ENCODE measurements around the gene LBR.

The LBR gene

DNA sequence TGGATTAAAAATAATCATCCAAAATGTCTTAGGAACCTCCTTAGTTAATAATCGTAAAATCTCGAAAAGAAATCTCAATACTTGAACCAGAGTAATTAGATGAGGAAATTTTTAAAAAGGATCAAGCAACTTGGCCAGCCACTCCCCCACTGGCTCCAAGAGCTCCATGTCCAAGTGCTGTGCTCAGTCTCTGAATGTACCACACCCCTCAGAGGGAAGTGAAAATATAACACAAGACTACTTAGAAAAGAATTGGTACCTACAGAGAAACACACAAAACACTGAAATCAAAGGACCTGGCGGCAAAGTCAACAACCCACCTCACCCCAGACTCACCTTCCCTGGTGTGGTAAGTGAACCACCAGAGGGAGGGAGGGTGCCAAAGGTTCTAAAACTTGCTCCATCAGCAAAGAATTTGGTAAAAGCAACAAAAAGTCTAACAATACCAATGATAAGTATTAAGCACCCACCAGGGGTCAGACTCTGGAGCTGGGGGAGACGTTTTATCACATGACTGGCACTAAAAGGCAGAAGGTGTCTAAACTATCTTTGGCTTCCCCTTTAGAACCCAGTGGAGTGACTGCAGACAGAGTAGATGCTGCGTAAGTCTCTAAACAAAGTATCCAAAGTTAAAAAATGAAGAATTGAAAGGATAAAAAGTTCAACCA, 14.0 kb downstream of the LBR start:
- ChIA-PET POLR2A (no interaction called here), CTCF (interaction anchor here (0.6 to 1.0 kb wide), 2 partner anchors 61 to 152 kb away, joined by 3 to 7 read pairs; no protein-coding TSS in a partner anchor)
- no peak for TF ChIP-seq BHLHE40 (IDR thresholded peaks at IDR 0.05; ENCODE audit: borderline replicate concordance)
- no peak for TF ChIP-seq FOXK2 (IDR thresholded peaks at IDR 0.05)
- no peak for TF ChIP-seq TARDBP (IDR thresholded peaks at IDR 0.05)
- no peak for TF ChIP-seq ZNF384 (IDR thresholded peaks at IDR 0.05)
- no peak for TF ChIP-seq ELF4 (IDR thresholded peaks at IDR 0.05)
- no peak for TF ChIP-seq HDGF (IDR thresholded peaks at IDR 0.05; ENCODE audit: borderline replicate concordance)
- TF ChIP-seq NFRKB (IDR thresholded peaks at IDR 0.05), result no peak
- TF ChIP-seq, protein P1, sequence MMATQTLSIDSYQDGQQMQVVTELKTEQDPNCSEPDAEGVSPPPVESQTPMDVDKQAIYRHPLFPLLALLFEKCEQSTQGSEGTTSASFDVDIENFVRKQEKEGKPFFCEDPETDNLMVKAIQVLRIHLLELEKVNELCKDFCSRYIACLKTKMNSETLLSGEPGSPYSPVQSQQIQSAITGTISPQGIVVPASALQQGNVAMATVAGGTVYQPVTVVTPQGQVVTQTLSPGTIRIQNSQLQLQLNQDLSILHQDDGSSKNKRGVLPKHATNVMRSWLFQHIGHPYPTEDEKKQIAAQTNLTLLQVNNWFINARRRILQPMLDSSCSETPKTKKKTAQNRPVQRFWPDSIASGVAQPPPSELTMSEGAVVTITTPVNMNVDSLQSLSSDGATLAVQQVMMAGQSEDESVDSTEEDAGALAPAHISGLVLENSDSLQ (IDR thresholded peaks at IDR 0.05), result no peak
- no peak for TF ChIP-seq FOXM1 (IDR thresholded peaks at IDR 0.05; ENCODE audit: borderline replicate concordance)
- TF ChIP-seq SP1 (IDR thresholded peaks at IDR 0.05), result no peak
- TF ChIP-seq SUZ12 (IDR thresholded peaks at IDR 0.05), result no peak
- no peak for TF ChIP-seq FOXA1 (IDR thresholded peaks at IDR 0.05)
- TF ChIP-seq CTBP1 (IDR thresholded peaks at IDR 0.05; ENCODE audit: borderline replicate concordance), result no peak
- no peak for TF ChIP-seq L3MBTL2 (conservative IDR thresholded peaks at IDR 0.05)
- no peak for TF ChIP-seq LEF1 (IDR thresholded peaks at IDR 0.05; ENCODE audit: borderline replicate concordance)
- TF ChIP-seq ARNT (IDR thresholded peaks at IDR 0.05), result no peak
- DNase-seq (ENCODE audit: extremely low spot score), result no peak

- DNase-seq (ENCODE audit: extremely low spot score), result no peak
- ChIA-PET CTCF (interaction anchor here (0.6 kb wide), 1 partner anchor 153 kb away, joined by 7 read pairs; no protein-coding TSS in a partner anchor), POLR2A (no interaction called here)
- no peak for TF ChIP-seq FOXA1 (IDR thresholded peaks at IDR 0.05)
- no peak for TF ChIP-seq SP1 (IDR thresholded peaks at IDR 0.05)
- TF ChIP-seq FOXM1 (IDR thresholded peaks at IDR 0.05; ENCODE audit: borderline replicate concordance), result no peak
Measured at GRCh38 chr1:225412803-225413351, 15.0 kb downstream of the LBR start.

DNA sequence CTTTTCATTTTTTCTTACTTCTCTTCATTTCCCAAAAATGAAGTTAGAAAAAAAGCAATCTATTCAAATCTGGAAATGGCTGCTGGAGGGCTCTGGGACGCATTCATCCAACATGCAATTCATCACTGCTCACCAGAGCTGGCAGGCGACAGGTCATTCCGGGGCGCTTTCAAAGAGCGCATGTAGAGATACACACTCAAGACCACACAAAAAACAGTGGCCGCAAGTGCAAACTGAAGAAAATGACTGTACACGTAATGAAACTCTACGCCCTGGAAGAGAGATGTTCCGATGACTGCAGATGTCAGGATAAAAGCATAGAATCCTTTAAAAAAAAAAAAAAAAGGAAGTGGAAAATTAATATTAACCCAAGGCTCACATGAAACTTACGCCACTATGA, 15.5 kb downstream of the LBR start:
- no peak for DNase-seq (ENCODE audit: extremely low spot score)
- ChIA-PET CTCF (no interaction called here), POLR2A (no interaction called here)
- no peak for TF ChIP-seq FOXK2 (IDR thresholded peaks at IDR 0.05)
- TF ChIP-seq, protein P1 (IDR thresholded peaks at IDR 0.05), result no peak
- no peak for TF ChIP-seq BHLHE40 (IDR thresholded peaks at IDR 0.05; ENCODE audit: borderline replicate concordance)
- no peak for TF ChIP-seq FOXM1 (IDR thresholded peaks at IDR 0.05; ENCODE audit: borderline replicate concordance)

DNA sequence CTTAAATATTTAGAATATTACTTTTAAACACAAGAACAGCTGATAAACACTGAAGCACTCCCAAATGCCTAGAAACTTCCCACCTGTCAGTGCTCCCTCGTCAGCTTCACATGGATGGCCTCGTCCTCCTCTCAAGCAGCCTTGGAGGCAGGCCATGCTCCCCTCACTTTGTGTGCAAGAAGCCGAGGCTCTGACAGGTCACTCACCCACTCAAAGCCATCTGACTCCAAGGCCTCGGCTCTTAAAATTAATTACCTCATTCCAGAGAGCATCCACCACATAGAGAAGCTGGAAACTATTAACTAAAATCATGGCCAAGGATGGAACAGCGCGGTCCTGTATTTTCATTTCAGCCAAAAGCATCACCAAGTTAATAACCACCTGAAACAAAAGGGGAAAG, 17.8 kb downstream of the LBR start:
- no peak for DNase-seq (ENCODE audit: extremely low spot score)
- CTCF ChIA-PET, result interaction anchor here (0.6 kb wide), 1 partner anchor 18 kb away, joined by 3 read pairs; no protein-coding TSS in a partner anchor
- POLR2A ChIA-PET, result no interaction called here
- TF ChIP-seq TARDBP (IDR thresholded peaks at IDR 0.05) (no peak), LEF1 (IDR thresholded peaks at IDR 0.05; ENCODE audit: borderline replicate concordance) (no peak), CTBP1 (IDR thresholded peaks at IDR 0.05; ENCODE audit: borderline replicate concordance) (no peak), FOXM1 (IDR thresholded peaks at IDR 0.05; ENCODE audit: borderline replicate concordance) (no peak), SUZ12 (IDR thresholded peaks at IDR 0.05) (no peak), L3MBTL2 (conservative IDR thresholded peaks at IDR 0.05) (no peak), HDGF (IDR thresholded peaks at IDR 0.05; ENCODE audit: borderline replicate concordance) (no peak), BHLHE40 (IDR thresholded peaks at IDR 0.05; ENCODE audit: borderline replicate concordance) (no peak), ELF4 (IDR thresholded peaks at IDR 0.05) (no peak), NFRKB (IDR thresholded peaks at IDR 0.05) (no peak), ARNT (IDR thresholded peaks at IDR 0.05) (no peak), ZNF384 (IDR thresholded peaks at IDR 0.05) (no peak), FOXA1 (IDR thresholded peaks at IDR 0.05) (no peak), SP1 (IDR thresholded peaks at IDR 0.05) (no peak), FOXK2 (IDR thresholded peaks at IDR 0.05) (no peak)
- TF ChIP-seq, protein P1 (IDR thresholded peaks at IDR 0.05), result no peak

GRCh38 chr1:225409051-225409450, 18.8 kb downstream of the LBR start:
- no peak for TF ChIP-seq NFRKB (IDR thresholded peaks at IDR 0.05)
- TF ChIP-seq ARNT (IDR thresholded peaks at IDR 0.05), result no peak
- TF ChIP-seq, protein P1 (IDR thresholded peaks at IDR 0.05), result no peak
- TF ChIP-seq SUZ12 (IDR thresholded peaks at IDR 0.05), result no peak
- TF ChIP-seq LEF1 (IDR thresholded peaks at IDR 0.05; ENCODE audit: borderline replicate concordance), result no peak
- TF ChIP-seq SP1 (IDR thresholded peaks at IDR 0.05), result no peak
- no peak for TF ChIP-seq FOXA1 (IDR thresholded peaks at IDR 0.05)
- no peak for TF ChIP-seq ELF4 (IDR thresholded peaks at IDR 0.05)
- TF ChIP-seq CTBP1 (IDR thresholded peaks at IDR 0.05; ENCODE audit: borderline replicate concordance), result no peak
- TF ChIP-seq ZNF384 (IDR thresholded peaks at IDR 0.05), result no peak
- no peak for TF ChIP-seq BHLHE40 (IDR thresholded peaks at IDR 0.05; ENCODE audit: borderline replicate concordance)
- no peak for TF ChIP-seq HDGF (IDR thresholded peaks at IDR 0.05; ENCODE audit: borderline replicate concordance)
- TF ChIP-seq L3MBTL2 (conservative IDR thresholded peaks at IDR 0.05), result no peak
- no peak for TF ChIP-seq FOXK2 (IDR thresholded peaks at IDR 0.05)
- TF ChIP-seq TARDBP (IDR thresholded peaks at IDR 0.05), result no peak
- TF ChIP-seq FOXM1 (IDR thresholded peaks at IDR 0.05; ENCODE audit: borderline replicate concordance), result no peak
- ChIA-PET POLR2A (no interaction called here), CTCF (no interaction called here)
- DNase-seq (ENCODE audit: extremely low spot score), result no peak

Data from HEK293T (cell line).